Keratinocyte (primary cell): Measurements from ENCODE around the gene TM7SF3.

ENCODE experiments used
- CTCF ChIP-seq, 3 experiments: IDR thresholded peaks in 1 of 3; conservative IDR thresholded peaks in 1 of 3; optimal IDR thresholded peaks in 1 of 3; 2 replicates in 2 of 3; 3 replicates in 1 of 3; pipeline versions ENCODE3 to v1.5.1; 2011; ENCODE audit warnings: low read length in 3 of 3, mild to moderate bottlenecking in 3 of 3, moderate library complexity in 2 of 3, control low read depth in 1 of 3, inconsistent platforms in 1 of 3; ENCODE audit not compliant: insufficient read depth in 2 of 3; ENCODE audit errors: extremely low read depth in 1 of 3
- EZH2 ChIP-seq: IDR thresholded peaks from one replicate; pipeline ENCODE4 v1.6.1; 2012; ENCODE audit warnings: inconsistent platforms, mild to moderate bottlenecking, low read length, moderate library complexity

GRCh38 chr12:26979733-26980132, 34.5 kb downstream of the TM7SF3 start:
- no peak for TF ChIP-seq EZH2
- TF ChIP-seq CTCF (optimal IDR thresholded peaks at IDR 0.05 in 1 of 3, IDR thresholded peaks at IDR 0.05 in 1 of 3, conservative IDR thresholded peaks at IDR 0.05 in 1 of 3; ENCODE audit: extremely low read depth in 1 of 3, insufficient read depth in 2 of 3, low read length in 3 of 3): no peak
